GM23248 (cell line): ENCODE measurements around the gene IGIP. TPM values are rescaled to one million over a fixed set of nuclear protein-coding genes. Genes with fewer than 3 reads are reported as not detected.

Experiments used
- DNase-seq: peaks from one replicate; pipeline ENCODE4 v3.0.0-alpha.2; 2015
- H2AFZ ChIP-seq: fragments of 200-600 bp; sonication (generic); 2 replicates; pipeline ENCODE4 v1.6.1; 2016; ENCODE audit warnings: antibody characterized with exemption
- H3F3A ChIP-seq: fragments of 200-600 bp; sonication (generic); 2 replicates; pipeline ENCODE4 v1.6.1; 2016; ENCODE audit warnings: mild to moderate bottlenecking, antibody characterized with exemption, mixed run types; ENCODE audit not compliant: insufficient read depth
- H3K27ac ChIP-seq: fragments of 200-600 bp; sonication (generic); 2 replicates; pipeline ENCODE4 v1.5.1; 2016; ENCODE audit warnings: mild to moderate bottlenecking
- H3K27me3 ChIP-seq: fragments of 200-600 bp; sonication (generic); replicated peaks from 2 replicates; pipeline ENCODE4 v1.6.1; 2016; ENCODE audit warnings: mild to moderate bottlenecking; ENCODE audit not compliant: insufficient read depth
- H3K36me3 ChIP-seq: fragments of 200-600 bp; sonication (generic); 2 replicates; pipeline ENCODE4 v1.6.1; 2016; ENCODE audit warnings: low read depth, mild to moderate bottlenecking
- H3K4me1 ChIP-seq: fragments of 200-600 bp; sonication (generic); 2 replicates; pipeline ENCODE4 v1.6.1; 2016; ENCODE audit warnings: mild to moderate bottlenecking; ENCODE audit not compliant: insufficient read depth
- H3K4me2 ChIP-seq: fragments of 200-600 bp; sonication (generic); one replicate; pipeline ENCODE4 v1.6.1; 2016; ENCODE audit warnings: mild to moderate bottlenecking; ENCODE audit not compliant: unreplicated experiment
- H3K4me3 ChIP-seq: fragments of 200-600 bp; sonication (generic); 2 replicates; pipeline ENCODE4 v1.5.1; 2016; ENCODE audit warnings: mild to moderate bottlenecking
- H3K79me2 ChIP-seq: fragments of 200-600 bp; sonication (generic); 2 replicates; pipeline ENCODE4 v1.6.1; 2016; ENCODE audit warnings: mild to moderate bottlenecking; ENCODE audit not compliant: insufficient read depth
- H3K9ac ChIP-seq: fragments of 200-600 bp; sonication (generic); 2 replicates; pipeline ENCODE4 v1.6.1; 2016; ENCODE audit warnings: mild to moderate bottlenecking
- H3K9me2 ChIP-seq: fragments of 200-600 bp; sonication (generic); 2 replicates; pipeline ENCODE4 v1.6.1; 2016; ENCODE audit warnings: mixed run types, mild to moderate bottlenecking, moderate library complexity; ENCODE audit not compliant: insufficient read depth
- H3K9me3 ChIP-seq: fragments of 200-600 bp; sonication (generic); one replicate; pipeline ENCODE4 v1.6.1; 2017; ENCODE audit warnings: low read depth
- H4K20me1 ChIP-seq: fragments of 200-600 bp; sonication (generic); 2 replicates; pipeline ENCODE4 v1.6.0; 2016; ENCODE audit not compliant: insufficient read depth
- EZH2 ChIP-seq: fragments of 200-600 bp; sonication (generic); IDR thresholded peaks from 2 replicates; pipeline ENCODE4 v1.6.1; 2018; ENCODE audit warnings: antibody characterized with exemption, mild to moderate bottlenecking; ENCODE audit not compliant: insufficient read depth, poor library complexity, severe bottlenecking
- EZH2phosphoT487 ChIP-seq: fragments of 200-600 bp; sonication (generic); IDR thresholded peaks from 2 replicates; pipeline ENCODE4 v1.6.1; 2018; ENCODE audit warnings: antibody characterized with exemption, moderate library complexity, mild to moderate bottlenecking, low read depth; ENCODE audit not compliant: insufficient read depth
- WGBS, 2 experiments: methylation state at CpG; one replicate each; pipeline ENCODE4 v1.1.6; 2015 to 2017; ENCODE audit warnings: low lambda C conversion rate in 2 of 2, low coverage in 1 of 2; ENCODE audit errors: missing lambda C conversion rate in 2 of 2; 5-methylcytosine and 5-hydroxymethylcytosine counted together
- in situ Hi-C: fragments of 300-500 bp; cut with MboI; formaldehyde crosslinking; loops from 2 replicates; pipeline ENCODE4 v1.15.0; 2020
- polyA plus RNA-seq: library from polyadenylated mRNA; unstranded; fragments of >200 nt; fragmentation: Nextera tagmentation; extraction: Ambion mirVana; gene quantifications from 2 replicates; pipeline ENCODE4 v1.2.1, GENCODE V29; 2016
- total RNA-seq: library from RNA; depleted of rRNA; stranded (reverse); fragments of >200 nt; shearing (Covaris generic); gene quantifications from 2 replicates; pipeline ENCODE4 v1.2.3, GENCODE V29; 2014

IGIP gene
- total and polyA plus RNA-seq, 2 experiments from 2014 or later, result 3.5 to 13.0 TPM

GRCh38 chr5:140106805-140107311, 18.9 kb upstream of the IGIP start:
- Histone ChIP-seq H3K9me3 (no peaks in the 10 kb centered on the region), H3K27me3 (no peaks in the 10 kb centered on the region), H3F3A (peaks cover 39% of the 10 kb centered on the region), H3K9ac (peak overlapping the region; percentile 93), H3K36me3 (no peaks in the 10 kb centered on the region), H4K20me1 (peaks cover 4% of the 10 kb centered on the region; the same call in 1 of the 2 replicates), H3K79me2 (peaks cover 37% of the 10 kb centered on the region), H3K27ac (peak overlapping the region; percentile 91), H3K4me3 (peak overlapping the region; percentile 84), H2AFZ (peak overlapping the region; percentile 86), H3K9me2 (no peaks in the 10 kb centered on the region), H3K4me2 (peak overlapping the region; percentile 86), H3K4me1 (peaks cover 24% of the 10 kb centered on the region)
- in situ Hi-C loops, result no loop called here
- TF ChIP-seq EZH2 (no peak), EZH2phosphoT487 (no peak)
- no peak for DNase-seq
- WGBS, 2 experiments, result 53 to 54% methylated on average over 16 of the region's 16 CpGs

GRCh38 chr5:140107312-140108092, 18.2 kb upstream of the IGIP start:
- H3K9ac ChIP-seq, result peak overlapping the region; percentile 93
- peaks cover 4% of the 10 kb centered on the region; the same call in 1 of the 2 replicates for H4K20me1 ChIP-seq
- peak overlapping the region; percentile 86 for H2AFZ ChIP-seq
- H3K4me2 ChIP-seq, result peak overlapping the region; percentile 86
- H3K9me2 ChIP-seq, result no peaks in the 10 kb centered on the region
- in situ Hi-C loops, result no loop called here
- H3K27me3 ChIP-seq, result no peaks in the 10 kb centered on the region
- peak overlapping the region; percentile 84 for H3K4me3 ChIP-seq
- H3K27ac ChIP-seq, result peak overlapping the region; percentile 91
- peaks cover 29% of the 10 kb centered on the region for H3K4me1 ChIP-seq
- peak; percentile 98 for DNase-seq
- H3F3A ChIP-seq, result peaks cover 39% of the 10 kb centered on the region
- H3K9me3 ChIP-seq, result no peaks in the 10 kb centered on the region
- 1 to 2% methylated on average over 41 to 85 of the region's 88 CpGs for WGBS, 2 experiments
- no peaks in the 10 kb centered on the region for H3K36me3 ChIP-seq
- TF ChIP-seq EZH2phosphoT487 (no peak), EZH2 (no peak)
- H3K79me2 ChIP-seq, result peaks cover 43% of the 10 kb centered on the region

GRCh38 chr5:140108093-140109017, 17.4 kb upstream of the IGIP start:
- Histone ChIP-seq H3K27ac (peak overlapping the region; percentile 91), H3F3A (peaks cover 39% of the 10 kb centered on the region), H3K4me1 (peaks cover 31% of the 10 kb centered on the region), H3K79me2 (peaks cover 52% of the 10 kb centered on the region), H3K36me3 (no peaks in the 10 kb centered on the region), H2AFZ (peak overlapping the region; percentile 86), H4K20me1 (peaks cover 4% of the 10 kb centered on the region; the same call in 1 of the 2 replicates), H3K9me3 (no peaks in the 10 kb centered on the region), H3K4me2 (peak overlapping the region; percentile 85), H3K4me3 (peak overlapping the region; percentile 84), H3K27me3 (no peaks in the 10 kb centered on the region), H3K9ac (peak overlapping the region; percentile 93), H3K9me2 (no peaks in the 10 kb centered on the region)
- DNase-seq, result peak; percentile 50
- WGBS, 2 experiments, result 5 to 10% methylated on average over 30 to 49 of the region's 52 CpGs
- in situ Hi-C loops, result no loop called here
- no peak for TF ChIP-seq EZH2
- no peak for TF ChIP-seq EZH2phosphoT487

- H4K20me1 ChIP-seq, result peaks cover 4% of the 10 kb centered on the region; the same call in 1 of the 2 replicates
- in situ Hi-C loops, result no loop called here
- H3K27ac ChIP-seq, result peak overlapping the region; percentile 91
- H3K4me1 ChIP-seq, result peaks cover 31% of the 10 kb centered on the region
- TF ChIP-seq EZH2, result no peak
- no peak for TF ChIP-seq EZH2phosphoT487
- no peaks in the 10 kb centered on the region for H3K27me3 ChIP-seq
- H3K4me2 ChIP-seq, result peak overlapping the region; percentile 85
- no peaks in the 10 kb centered on the region for H3K36me3 ChIP-seq
- peak; percentile 46 for DNase-seq
- H3K9me3 ChIP-seq, result no peaks in the 10 kb centered on the region
- H3K79me2 ChIP-seq, result peaks cover 57% of the 10 kb centered on the region
- no peaks in the 10 kb centered on the region for H3K9me2 ChIP-seq
- H3K9ac ChIP-seq, result peak overlapping the region; percentile 93
- H2AFZ ChIP-seq, result peak overlapping the region; percentile 86; the same call in 1 of the 2 replicates
- H3F3A ChIP-seq, result peaks cover 39% of the 10 kb centered on the region
- WGBS, 2 experiments, result 44 to 46% methylated on average over 24 of the region's 24 CpGs
- H3K4me3 ChIP-seq, result peak overlapping the region; percentile 84
Measured at GRCh38 chr5:140109018-140109758, 16.5 kb upstream of the IGIP start.
